ENCODE results near the gene ATXN7L1. TPM values are rescaled to one million over a fixed set of nuclear protein-coding genes. Genes with fewer than 3 reads are reported as not detected.
"Not testable (repeated sequence)": the region's sequence is repeated elsewhere in the genome, so short reads cannot be mapped to it uniquely, and the experiment has no call there.

Gene ATXN7L1
- total RNA-seq, 2 experiments from 2014 or later, result 3.8 to 4.3 TPM

DNA sequence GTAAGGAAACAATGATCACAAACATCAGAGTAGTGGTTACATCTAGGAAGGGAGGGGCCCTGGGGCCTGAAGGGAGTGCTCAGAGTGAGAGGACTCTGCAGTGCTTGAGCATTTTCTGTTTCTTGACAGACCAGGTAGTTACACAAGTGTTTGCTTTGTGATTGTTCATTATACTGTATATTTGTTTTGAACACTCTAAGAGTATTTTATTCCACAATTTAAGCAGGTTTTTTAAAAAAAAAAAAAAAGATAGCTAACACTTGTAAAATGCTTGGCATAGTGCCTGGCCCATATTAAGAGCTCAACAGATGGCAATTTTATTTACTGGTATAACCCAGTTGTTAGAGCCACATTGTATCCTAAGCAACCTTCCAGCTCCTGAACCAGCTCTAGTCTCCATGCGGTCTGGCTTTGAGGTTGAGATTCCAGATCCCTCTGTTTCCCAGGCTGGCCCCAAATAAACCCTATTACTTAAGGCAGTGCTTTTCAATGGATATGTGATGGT, 20.1 kb upstream of the ATXN7L1 start:
- ChIA-PET POLR2A (no interaction called here), CTCF (interaction anchor here (1.1 kb wide), 1 partner anchor 22 kb away, joined by 3 read pairs; no protein-coding TSS in a partner anchor)

DNA sequence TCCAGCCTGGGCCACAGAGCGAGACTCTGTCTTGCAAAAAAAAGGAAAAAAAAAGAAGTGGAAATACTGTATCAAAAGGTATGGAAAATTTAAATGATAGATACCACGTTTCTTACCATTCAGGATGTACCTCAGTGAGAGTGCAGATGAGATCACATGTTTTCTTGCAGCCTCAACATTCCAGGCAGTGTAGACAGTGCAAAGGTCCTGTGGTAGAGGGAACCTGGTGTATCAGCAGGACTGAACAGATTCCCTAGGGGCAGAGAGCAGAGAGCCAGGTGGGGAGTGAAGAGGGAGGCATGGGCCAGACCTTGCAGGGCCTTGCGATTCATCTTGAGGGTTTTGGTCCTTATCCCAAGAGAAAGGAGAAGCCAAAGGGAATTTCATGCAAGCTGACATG, 17.7 kb upstream of the ATXN7L1 start:
- ChIA-PET POLR2A (no interaction called here), CTCF (no interaction called here)

DNA sequence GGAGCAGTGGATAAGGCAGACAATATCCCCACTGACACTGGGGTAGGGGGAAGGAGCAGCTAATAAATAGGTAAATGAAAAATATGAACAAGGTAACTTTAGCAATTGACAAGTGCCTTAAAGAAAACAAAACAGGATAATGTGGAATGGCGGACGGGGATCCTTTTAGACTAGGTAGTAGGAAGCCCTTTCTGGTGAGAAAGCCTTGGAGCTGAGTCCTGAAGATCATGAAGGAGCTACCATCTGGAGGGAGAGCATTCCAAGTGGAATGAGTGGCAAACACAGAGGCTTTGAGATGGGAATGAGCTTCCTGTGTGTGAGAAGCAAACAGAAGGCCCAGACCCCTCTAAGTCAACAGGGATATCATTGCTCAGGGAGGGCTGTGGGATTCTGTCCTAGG, 16.0 kb upstream of the ATXN7L1 start:
- ChIA-PET POLR2A (no interaction called here), CTCF (interaction anchor here (0.6 to 2.5 kb wide), 3 partner anchors 15 to 131 kb away, joined by 3 to 6 read pairs (median 3); partner anchors contain the start of gene ATXN7L1)

DNA sequence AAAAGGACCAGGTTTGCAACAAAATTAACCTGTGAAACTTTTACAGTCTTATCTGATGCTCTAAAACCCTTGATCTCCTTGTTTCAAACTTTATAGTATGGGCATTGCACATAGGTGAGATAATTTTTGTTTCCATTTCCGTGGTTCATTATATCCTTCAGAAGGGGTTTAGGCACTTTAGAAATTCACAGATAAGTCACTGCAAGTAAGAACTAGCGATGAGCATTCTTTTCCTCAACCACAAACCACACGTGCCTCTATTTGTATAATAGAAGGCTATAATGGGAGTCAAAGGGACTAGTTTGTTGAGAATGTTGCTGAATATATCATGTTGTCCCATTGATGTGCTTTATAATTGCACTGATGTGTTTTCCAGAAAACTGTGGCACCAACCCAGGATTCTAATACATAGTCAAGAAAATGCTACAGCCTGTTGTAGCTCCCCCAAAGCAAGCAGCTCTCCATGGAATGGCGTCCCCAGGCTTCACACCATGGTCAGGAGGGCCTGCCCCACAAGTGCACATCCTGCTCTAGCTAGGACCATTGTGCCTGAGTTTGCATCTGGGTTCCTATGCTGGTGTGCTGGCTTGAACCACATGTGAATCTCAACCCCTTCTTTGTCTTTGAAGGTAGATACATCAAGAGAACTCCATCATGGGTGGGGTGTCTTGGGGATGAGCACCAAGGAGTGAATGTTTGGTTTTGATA, 14.0 kb upstream of the ATXN7L1 start:
- CTCF ChIA-PET, result interaction anchor here (0.9 to 1.1 kb wide), 2 partner anchors 11 to 167 kb away, joined by 3 read pairs; no protein-coding TSS in a partner anchor
- POLR2A ChIA-PET, result no interaction called here

DNA sequence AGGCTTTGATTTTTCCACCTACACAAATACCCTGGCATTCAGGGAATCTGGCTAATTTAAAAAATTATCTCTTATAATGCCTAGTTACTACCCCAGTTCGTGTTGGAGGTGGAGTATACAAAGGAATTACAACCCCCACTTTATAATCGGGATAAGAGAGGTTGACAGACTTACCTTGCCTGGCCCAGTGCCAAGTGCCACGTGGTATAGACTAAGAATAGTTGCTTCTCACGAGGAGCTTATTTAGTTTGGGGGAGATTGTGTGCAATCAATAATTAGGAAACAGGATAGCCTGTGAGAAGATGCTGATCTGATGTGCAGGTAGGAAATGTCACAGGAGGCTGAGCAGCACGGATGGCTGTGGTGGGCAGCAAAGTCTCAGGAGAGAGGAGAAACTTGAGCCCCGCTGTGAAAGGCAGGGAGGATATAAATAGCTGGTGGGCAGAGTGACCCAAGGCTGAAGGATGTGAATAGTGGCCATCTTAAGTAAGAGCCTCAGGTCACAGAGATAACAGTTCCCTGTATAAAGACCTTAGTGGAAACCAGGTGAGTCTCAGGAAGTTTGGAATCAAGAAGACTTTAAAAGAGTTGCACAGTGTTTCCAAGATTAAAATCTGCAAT, 11.3 kb upstream of the ATXN7L1 start:
- POLR2A ChIA-PET, result interaction anchor here (0.6 to 0.7 kb wide), 2 partner anchors 8 to 24 kb away, joined by 3 to 9 read pairs; no protein-coding TSS in a partner anchor
- CTCF ChIA-PET, result interaction anchor here (1.1 kb wide), 1 partner anchor 10 kb away, joined by 3 read pairs; no protein-coding TSS in a partner anchor

DNA sequence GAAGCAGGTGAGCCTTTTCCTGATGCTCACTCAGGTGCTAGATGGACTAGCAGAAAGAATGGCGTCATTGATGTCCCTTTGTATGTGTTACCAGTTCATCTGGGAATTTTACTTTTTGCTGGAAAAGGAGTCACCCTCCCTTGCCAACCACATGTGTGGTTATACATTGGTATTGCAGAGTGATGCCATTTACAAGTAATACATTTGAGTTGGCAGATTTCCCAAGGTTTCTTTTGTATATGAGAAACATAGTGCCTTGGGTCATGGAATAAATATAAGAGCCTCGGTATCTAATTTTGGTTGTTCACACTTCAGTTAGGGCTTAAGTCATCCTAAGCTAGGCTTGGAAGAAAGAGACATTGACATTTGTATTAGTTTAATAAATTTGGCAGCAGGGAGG, 10.4 kb upstream of the ATXN7L1 start:
- CTCF ChIA-PET, result interaction anchor here (1.2 kb wide), 1 partner anchor 126 kb away, joined by 4 read pairs; no protein-coding TSS in a partner anchor
- POLR2A ChIA-PET, result interaction anchor here (0.6 kb wide), 1 partner anchor 32 kb away, joined by 3 read pairs; no protein-coding TSS in a partner anchor

DNA sequence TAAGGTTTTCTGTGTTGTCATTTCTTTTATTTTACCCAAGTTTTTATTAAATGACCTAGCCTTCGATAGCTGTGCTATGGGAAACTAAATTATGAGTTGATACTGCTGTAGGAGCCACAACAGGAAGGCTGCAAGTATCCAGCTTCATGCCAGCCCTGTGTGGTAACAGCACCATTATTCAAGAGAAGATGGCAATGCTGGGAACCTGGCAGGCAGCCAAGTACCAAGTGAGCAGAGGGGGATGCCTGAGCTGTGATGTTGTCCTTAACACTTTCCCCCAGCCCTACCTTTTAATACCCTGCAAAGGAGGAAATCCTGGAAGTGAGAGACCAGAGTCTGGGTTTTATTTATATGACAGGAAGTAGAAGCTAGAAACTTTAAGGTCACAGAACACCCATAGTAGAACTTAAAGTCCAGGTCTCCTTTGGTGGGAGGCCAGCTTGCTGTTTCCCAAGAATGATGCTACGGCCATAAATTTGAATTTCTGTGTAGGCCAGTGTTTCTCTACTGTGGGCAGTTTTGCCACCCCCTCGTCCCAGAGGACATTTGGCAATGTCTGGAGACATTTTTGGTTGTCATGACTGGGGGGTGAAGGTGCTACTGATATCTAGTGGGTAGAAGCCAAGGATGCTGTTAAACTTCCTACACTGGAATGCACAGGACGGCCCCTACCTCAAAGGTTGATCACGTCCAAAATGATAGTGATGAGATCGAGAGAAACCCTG, 9.2 kb upstream of the ATXN7L1 start:
- ChIA-PET POLR2A (no interaction called here), CTCF (no interaction called here)

DNA sequence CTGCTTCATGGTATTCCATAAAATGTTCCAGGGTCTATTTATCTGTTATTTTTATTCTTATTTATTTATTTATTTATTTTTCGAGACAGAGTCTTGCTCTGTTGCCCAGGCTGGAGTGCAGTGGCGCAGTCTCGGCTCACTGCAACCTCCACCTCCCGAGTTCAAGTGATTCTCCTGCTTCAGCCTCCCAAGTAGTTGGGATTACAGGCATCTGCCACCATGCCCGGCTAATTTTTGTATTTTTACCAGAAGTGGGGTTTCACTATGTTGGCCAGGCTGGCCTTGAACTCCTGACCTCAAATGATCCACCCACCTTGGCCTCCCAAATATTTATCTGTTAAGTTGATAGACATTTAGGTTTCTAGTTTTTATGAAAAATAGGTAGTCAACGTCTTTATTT, 6.8 kb upstream of the ATXN7L1 start:
- CTCF ChIA-PET, result not testable (repeated sequence)

DNA sequence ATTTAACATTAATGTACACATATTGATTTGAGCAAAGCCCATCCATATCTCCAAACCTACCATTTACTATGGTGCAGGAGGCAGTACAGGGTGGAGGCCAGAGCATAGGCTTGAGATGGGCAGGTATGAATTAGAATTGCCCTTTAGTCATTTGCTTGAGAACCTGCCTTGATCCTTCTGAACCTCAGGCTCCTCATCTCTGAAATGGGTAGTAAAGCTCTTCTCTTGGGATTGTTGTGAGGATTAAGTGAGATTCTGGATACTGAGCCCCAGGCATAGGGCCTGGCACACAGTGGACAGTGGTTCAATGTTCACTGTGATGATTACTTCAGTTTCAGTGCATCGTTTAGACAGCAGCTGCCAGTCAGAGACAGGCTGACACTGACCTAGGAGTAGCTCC, 5.0 kb upstream of the ATXN7L1 start:
- POLR2A ChIA-PET, result no interaction called here
- CTCF ChIA-PET, result no interaction called here

More for the DNA sequence above, 6.8 kb upstream of the ATXN7L1 start:
- POLR2A ChIA-PET, result not testable (repeated sequence)

DNA sequence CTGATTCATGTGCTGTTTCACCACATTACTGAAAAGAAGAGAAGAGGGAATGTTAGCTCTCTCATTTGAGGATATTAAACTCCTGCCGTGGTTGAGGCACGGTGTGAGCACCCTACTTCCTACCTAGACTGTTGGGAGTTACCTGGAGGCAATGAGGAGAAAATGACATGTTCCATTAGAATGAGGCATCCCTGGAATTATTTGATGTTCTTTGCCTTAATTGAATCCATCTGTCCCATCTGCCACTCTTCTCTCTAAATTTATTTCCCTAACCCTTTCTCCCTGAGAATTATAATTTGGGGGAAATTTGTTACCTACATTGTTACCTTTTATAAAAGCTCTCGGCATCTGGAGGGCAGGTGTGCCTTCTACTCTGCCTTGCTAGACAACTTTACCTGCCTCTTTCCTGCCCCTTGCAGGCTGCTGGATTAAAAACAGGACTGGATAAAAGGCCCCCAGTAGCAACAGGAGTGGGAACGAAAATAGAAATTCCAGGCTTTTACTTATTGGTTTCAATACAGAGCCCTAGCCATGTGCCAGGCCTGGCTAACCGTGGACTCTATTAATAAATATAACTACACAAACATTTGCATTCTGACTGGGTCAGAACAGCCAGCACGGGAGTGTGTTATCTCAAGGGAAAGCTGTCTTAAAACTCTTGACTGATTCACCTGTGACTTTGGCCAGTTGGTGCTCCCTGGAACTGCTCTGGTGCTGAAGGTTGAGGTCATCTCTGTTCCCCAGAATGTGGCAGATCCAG, 4.4 kb upstream of the ATXN7L1 start:
- POLR2A ChIA-PET, result no interaction called here

DNA sequence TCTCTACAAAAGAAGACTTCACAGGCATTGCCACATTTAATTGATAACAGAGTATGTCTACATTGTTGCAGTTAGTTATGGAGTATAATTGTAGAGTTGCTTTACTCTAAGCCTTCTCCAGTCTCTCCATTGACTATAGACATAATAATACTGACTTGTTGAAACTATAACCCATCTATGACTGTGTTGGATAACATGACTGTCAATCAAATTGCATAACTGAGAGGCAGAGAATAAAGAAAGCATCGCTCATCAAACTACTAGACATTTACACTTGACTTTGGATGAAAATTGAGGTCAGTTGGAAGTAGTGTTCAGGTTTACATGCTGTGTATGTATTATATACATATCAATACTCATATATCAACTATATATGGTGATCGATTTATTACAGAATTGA, 3.4 kb upstream of the ATXN7L1 start:
- CTCF ChIA-PET, result interaction anchor here (1.1 to 1.3 kb wide), 3 partner anchors 10 to 223 kb away, joined by 3 to 4 read pairs (median 3); no protein-coding TSS in a partner anchor
- POLR2A ChIA-PET, result interaction anchor here (0.6 kb wide), 1 partner anchor 8 kb away, joined by 3 read pairs; no protein-coding TSS in a partner anchor

More for the DNA sequence above, 4.4 kb upstream of the ATXN7L1 start:
- CTCF ChIA-PET, result no interaction called here

DNA sequence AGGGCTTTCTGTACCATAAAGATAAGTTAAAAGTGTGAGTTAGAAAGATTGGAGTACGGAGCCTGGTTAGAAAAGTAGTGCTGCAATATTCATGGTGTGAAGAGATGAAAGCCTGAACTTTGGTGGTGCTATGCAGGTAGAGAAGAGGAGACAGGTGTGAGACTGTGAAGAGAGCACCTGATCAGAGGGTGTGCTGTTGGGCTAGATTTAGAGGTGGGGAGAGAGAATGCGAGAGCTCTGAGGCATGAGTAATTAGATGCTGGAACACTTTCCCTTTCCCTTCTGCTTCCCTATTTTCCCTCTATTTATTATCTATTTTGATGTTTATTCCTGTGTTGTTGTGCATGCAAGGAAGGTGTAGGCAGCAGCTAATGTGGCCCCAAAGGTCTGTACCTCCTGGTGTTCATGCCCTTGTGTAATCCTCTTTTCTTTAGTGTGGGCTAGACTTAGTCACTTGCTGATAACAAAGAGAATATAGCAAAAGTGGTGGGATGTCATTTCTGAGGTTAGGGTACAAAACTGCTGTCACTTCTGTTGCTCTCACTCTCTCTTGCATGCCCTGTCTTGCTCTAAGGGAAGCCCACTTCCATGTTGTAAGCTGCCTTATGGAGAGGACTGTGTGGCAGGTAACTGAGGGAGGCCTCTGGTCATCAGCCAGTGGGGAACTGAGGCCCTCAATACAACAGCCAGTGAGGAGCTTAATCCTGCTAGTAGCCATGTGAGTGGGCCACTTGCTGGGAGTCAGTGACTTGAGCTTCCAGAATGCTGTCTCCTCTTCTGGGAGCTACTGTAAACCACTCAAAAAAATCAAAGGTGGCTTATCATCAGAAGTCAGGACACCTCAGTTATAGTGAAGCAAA, 2.6 kb upstream of the ATXN7L1 start:
- ChIA-PET POLR2A (interaction anchor here (0.6 kb wide), 1 partner anchor 9 kb away, joined by 3 read pairs; no protein-coding TSS in a partner anchor), CTCF (interaction anchor here (0.6 to 1.4 kb wide), 5 partner anchors 11 to 222 kb away, joined by 3 to 5 read pairs (median 3); no protein-coding TSS in a partner anchor)

DNA sequence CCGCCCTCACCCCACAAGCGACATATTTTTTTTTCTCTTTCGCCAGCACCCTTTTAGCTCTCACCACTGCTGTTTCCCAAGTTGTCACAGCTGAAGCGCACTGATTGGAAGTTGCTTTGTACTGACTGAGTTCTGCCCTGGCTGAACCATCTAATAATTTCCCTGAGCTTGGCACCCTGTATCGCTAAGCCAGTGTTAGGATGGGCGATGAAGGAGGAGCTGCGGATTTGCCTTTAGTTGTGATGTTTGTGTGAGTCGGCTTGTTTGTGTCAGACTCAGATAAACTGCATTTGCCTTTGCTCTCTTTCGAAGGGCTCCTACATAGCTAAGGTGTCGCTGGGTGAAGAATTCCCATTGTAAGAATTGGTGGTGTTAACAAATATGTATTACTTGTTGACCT, 1.3 kb upstream of the ATXN7L1 start:
- ChIA-PET POLR2A (no interaction called here), CTCF (interaction anchor here (0.9 to 2.1 kb wide), 7 partner anchors 10 to 225 kb away, joined by 3 to 6 read pairs (median 3); no protein-coding TSS in a partner anchor)

DNA sequence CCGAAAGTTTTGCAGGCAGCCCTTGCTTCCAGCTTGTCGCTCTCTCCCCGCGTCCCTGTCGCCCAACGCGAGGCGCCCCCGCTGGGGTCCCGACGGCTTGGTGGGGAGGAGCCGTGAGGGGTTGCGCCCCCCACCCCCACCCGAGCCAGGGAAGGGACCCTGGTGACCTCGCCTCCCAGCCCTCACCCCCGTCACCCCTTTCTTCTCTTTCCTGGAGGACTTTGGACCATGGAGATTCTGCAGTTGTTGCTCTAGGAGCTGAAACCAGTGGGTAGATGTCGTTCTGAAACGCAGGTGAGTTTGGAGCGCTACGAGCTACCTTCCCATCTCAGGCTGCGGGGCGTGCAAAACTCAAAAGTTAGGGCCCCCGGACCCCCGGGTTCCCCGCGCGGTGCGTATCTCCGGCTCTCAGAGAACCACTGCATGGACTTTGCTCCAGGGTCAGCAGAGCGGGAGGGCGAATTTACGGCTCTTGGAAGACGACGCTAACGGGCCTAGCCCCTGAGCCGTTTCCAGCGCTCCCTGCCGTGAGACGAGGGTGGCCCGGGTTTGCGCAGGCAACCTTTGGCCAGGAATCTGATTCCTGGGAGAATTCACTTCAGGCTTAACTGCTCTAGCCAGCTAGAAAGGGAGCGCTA, 684 bp upstream of the ATXN7L1 start:
- ChIA-PET CTCF (interaction anchor here (0.9 to 2.1 kb wide), 7 partner anchors 11 to 225 kb away, joined by 3 to 6 read pairs (median 3); no protein-coding TSS in a partner anchor), POLR2A (no interaction called here)

DNA sequence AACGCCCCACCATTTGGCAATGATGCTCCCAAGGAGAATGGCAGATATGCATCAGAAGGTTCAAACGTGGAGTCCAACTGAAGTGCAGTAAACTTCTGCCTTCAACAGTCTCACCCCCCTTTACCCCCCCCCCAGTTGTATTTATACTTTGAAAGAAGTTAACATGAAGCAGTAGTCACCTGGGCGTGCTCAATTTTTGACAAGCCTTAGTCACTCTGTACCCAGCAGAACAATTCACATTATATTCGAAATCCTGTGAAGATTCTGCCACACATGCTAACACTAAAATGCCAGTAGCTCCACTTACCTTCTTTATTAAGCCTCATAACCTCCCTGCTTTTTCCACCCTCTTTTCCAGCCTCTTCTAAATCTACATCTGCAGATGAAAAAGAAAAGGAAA, 894 bp downstream of the ATXN7L1 start:
- ChIA-PET POLR2A (interaction anchor here (0.6 kb wide), 1 partner anchor 27 kb away, joined by 5 read pairs; no protein-coding TSS in a partner anchor), CTCF (interaction anchor here (0.7 kb wide), 1 partner anchor 242 kb away, joined by 4 read pairs; no protein-coding TSS in a partner anchor)

DNA sequence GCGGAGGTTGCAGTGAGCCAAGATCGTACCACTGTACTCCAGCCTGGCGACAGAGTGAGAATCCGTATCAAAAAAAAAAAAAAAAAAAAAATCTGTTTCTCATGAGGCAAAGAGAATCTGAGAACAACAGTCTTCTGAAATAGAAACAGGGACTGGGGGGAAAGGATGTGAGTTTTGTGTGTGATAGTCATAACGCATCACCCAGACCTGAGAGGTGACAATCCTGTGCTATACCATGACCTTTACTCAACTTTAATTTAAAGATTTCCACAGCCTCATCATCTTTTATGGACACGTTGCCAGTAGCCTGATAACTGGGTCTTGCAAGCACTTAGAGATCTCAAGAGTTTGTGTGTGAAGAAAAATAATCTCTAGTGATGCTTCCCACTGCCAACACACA, 2.3 kb downstream of the ATXN7L1 start:
- ChIA-PET POLR2A (interaction anchor here (1.0 kb wide), 1 partner anchor 24 kb away, joined by 6 read pairs; no protein-coding TSS in a partner anchor), CTCF (interaction anchor here (0.7 kb wide), 1 partner anchor 117 kb away, joined by 3 read pairs; no protein-coding TSS in a partner anchor)

DNA sequence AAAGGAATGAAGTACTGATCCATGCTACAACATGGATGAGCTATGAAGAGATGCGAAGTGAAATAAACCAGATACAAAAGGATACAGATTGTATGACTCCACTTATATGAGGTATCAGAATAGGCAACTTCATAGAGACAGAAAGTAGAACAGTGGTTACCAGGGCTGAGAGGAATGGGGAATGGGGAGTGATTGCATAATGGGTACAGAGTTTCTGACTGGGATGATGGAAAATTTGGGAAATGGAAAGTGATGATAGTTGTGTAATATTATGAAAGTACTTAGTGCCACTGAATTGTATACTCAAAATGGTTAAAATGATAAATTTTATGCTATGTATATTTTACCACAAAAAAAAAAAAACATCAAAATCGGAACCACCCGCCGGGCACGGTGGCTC, 3.9 kb downstream of the ATXN7L1 start:
- POLR2A ChIA-PET, result no interaction called here
- CTCF ChIA-PET, result interaction anchor here (0.7 to 1.5 kb wide), 2 partner anchors 22 to 681 kb away, joined by 3 to 6 read pairs; no protein-coding TSS in a partner anchor

Measured in activated CD8-positive, alpha-beta memory T cell treated with anti-CD3 and anti-CD28 coated beads for 36 hours (primary cell).